ENCODE results near the gene C19orf44.
"Not testable (repeated sequence)": the region's sequence is repeated elsewhere in the genome, so short reads cannot be mapped to it uniquely, and the experiment has no call there.

C19orf44 gene

GRCh38 chr19:16496613-16496983 is 404 bp downstream of the C19orf44 start:
- no peak for TF ChIP-seq CTCF (IDR thresholded peaks at IDR 0.05; ENCODE audit: extremely low read depth, missing control alignments)
- no peak for DNase-seq (ENCODE audit: low spot score)

- no peak for TF ChIP-seq CTCF (IDR thresholded peaks at IDR 0.05; ENCODE audit: extremely low read depth, missing control alignments)
- DNase-seq (ENCODE audit: low spot score) = no peak
Observed at GRCh38 chr19:16497042-16497441, 848 bp downstream of the C19orf44 start.

- no peak for DNase-seq (ENCODE audit: low spot score)
- TF ChIP-seq CTCF (IDR thresholded peaks at IDR 0.05; ENCODE audit: extremely low read depth, missing control alignments) = no peak
Observed at GRCh38 chr19:16497837-16498236, 1.6 kb downstream of the C19orf44 start.

- DNase-seq (ENCODE audit: low spot score) = no peak
- no peak for TF ChIP-seq CTCF (IDR thresholded peaks at IDR 0.05; ENCODE audit: extremely low read depth, missing control alignments)
Observed at GRCh38 chr19:16504271-16504670, 8.1 kb downstream of the C19orf44 start.

GRCh38 chr19:16506161-16506560 is 10.0 kb downstream of the C19orf44 start:
- not testable (repeated sequence) for DNase-seq (ENCODE audit: low spot score)

GRCh38 chr19:16506961-16507360 is 10.8 kb downstream of the C19orf44 start:
- DNase-seq (ENCODE audit: low spot score) = no peak
- no peak for TF ChIP-seq CTCF (IDR thresholded peaks at IDR 0.05; ENCODE audit: extremely low read depth, missing control alignments)

- no peak for DNase-seq (ENCODE audit: low spot score)
- no peak for TF ChIP-seq CTCF (IDR thresholded peaks at IDR 0.05; ENCODE audit: extremely low read depth, missing control alignments)
Observed at GRCh38 chr19:16508546-16508945, 12.4 kb downstream of the C19orf44 start.

GRCh38 chr19:16509141-16510061 is 13.2 kb downstream of the C19orf44 start:
- no peak for DNase-seq (ENCODE audit: low spot score)
- TF ChIP-seq CTCF (IDR thresholded peaks at IDR 0.05; ENCODE audit: extremely low read depth, missing control alignments) = no peak

GRCh38 chr19:16512611-16513010 is 16.4 kb downstream of the C19orf44 start:
- DNase-seq (ENCODE audit: low spot score) = not testable (repeated sequence)
